Ishikawa (cell line): ENCODE results near the gene ZNF428.

Source experiments
- CEBPB ChIP-seq: IDR thresholded peaks from 2 replicates; pipeline ENCODE4 v1.6.1; 2012
- CREB1 ChIP-seq: IDR thresholded peaks from 2 replicates; pipeline ENCODE4 v1.6.1; 2012; ENCODE audit warnings: low read depth
- EGR1 ChIP-seq: IDR thresholded peaks from 2 replicates; pipeline ENCODE4 v1.6.1; 2012
- EP300 ChIP-seq: IDR thresholded peaks from 2 replicates; pipeline ENCODE4 v1.6.1; 2012; ENCODE audit warnings: borderline replicate concordance
- NFIC ChIP-seq: IDR thresholded peaks from 2 replicates; pipeline ENCODE4 v1.6.1; 2012
- RAD21 ChIP-seq: IDR thresholded peaks from 2 replicates; pipeline ENCODE4 v1.6.1; 2012; ENCODE audit warnings: low read depth
- TAF1 ChIP-seq: IDR thresholded peaks from 2 replicates; pipeline ENCODE4 v1.6.1; 2012; ENCODE audit warnings: low read depth, mild to moderate bottlenecking
- TEAD4 ChIP-seq: IDR thresholded peaks from 2 replicates; pipeline ENCODE4 v1.6.1; 2012
- ZBTB7A ChIP-seq: IDR thresholded peaks from 2 replicates; pipeline ENCODE4 v1.6.1; 2012; ENCODE audit warnings: low read depth
- TF ChIP-seq, protein P1 (sequence below): IDR thresholded peaks from 2 replicates; pipeline ENCODE4 v1.6.1; 2012; ENCODE audit warnings: low read depth, mild to moderate bottlenecking

DNA sequence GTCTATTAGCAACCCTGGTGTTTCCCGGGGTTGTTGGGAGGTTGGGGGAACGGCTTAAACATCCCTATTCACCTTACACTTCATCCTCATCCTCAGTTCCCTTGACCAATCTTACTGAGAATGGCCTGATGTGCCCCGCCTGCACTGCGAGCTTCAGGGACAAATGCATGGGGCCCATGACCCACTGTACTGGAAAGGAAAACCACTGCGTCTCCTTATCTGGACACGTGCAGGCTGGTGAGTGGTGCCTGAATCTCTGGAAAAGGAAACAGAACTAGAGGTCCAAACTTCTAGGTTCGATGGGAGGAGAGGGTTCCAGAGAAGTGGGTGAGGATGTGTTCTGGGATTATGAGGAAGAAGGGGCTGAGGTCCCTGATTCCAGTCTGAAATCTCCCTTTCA, 38.0 kb downstream of the ZNF428 start:
- TF ChIP-seq NFIC (no peak), CEBPB (no peak), TAF1 (no peak), EP300 (no peak), TEAD4 (no peak), EGR1 (no peak), RAD21 (no peak), CREB1 (no peak), ZBTB7A (no peak)
- TF ChIP-seq, protein P1, sequence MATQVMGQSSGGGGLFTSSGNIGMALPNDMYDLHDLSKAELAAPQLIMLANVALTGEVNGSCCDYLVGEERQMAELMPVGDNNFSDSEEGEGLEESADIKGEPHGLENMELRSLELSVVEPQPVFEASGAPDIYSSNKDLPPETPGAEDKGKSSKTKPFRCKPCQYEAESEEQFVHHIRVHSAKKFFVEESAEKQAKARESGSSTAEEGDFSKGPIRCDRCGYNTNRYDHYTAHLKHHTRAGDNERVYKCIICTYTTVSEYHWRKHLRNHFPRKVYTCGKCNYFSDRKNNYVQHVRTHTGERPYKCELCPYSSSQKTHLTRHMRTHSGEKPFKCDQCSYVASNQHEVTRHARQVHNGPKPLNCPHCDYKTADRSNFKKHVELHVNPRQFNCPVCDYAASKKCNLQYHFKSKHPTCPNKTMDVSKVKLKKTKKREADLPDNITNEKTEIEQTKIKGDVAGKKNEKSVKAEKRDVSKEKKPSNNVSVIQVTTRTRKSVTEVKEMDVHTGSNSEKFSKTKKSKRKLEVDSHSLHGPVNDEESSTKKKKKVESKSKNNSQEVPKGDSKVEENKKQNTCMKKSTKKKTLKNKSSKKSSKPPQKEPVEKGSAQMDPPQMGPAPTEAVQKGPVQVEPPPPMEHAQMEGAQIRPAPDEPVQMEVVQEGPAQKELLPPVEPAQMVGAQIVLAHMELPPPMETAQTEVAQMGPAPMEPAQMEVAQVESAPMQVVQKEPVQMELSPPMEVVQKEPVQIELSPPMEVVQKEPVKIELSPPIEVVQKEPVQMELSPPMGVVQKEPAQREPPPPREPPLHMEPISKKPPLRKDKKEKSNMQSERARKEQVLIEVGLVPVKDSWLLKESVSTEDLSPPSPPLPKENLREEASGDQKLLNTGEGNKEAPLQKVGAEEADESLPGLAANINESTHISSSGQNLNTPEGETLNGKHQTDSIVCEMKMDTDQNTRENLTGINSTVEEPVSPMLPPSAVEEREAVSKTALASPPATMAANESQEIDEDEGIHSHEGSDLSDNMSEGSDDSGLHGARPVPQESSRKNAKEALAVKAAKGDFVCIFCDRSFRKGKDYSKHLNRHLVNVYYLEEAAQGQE = no peak
